ENCODE data around the gene PDAP1. TPM values are rescaled to one million over a fixed set of nuclear protein-coding genes. Genes with fewer than 3 reads are reported as not detected.

PDAP1 gene
- total and polyA plus RNA-seq, 2 of the 13 experiments (the other 11 are each of a cell fraction or from before 2014, with no cell fraction given), result 13.0 to 100 TPM

DNA sequence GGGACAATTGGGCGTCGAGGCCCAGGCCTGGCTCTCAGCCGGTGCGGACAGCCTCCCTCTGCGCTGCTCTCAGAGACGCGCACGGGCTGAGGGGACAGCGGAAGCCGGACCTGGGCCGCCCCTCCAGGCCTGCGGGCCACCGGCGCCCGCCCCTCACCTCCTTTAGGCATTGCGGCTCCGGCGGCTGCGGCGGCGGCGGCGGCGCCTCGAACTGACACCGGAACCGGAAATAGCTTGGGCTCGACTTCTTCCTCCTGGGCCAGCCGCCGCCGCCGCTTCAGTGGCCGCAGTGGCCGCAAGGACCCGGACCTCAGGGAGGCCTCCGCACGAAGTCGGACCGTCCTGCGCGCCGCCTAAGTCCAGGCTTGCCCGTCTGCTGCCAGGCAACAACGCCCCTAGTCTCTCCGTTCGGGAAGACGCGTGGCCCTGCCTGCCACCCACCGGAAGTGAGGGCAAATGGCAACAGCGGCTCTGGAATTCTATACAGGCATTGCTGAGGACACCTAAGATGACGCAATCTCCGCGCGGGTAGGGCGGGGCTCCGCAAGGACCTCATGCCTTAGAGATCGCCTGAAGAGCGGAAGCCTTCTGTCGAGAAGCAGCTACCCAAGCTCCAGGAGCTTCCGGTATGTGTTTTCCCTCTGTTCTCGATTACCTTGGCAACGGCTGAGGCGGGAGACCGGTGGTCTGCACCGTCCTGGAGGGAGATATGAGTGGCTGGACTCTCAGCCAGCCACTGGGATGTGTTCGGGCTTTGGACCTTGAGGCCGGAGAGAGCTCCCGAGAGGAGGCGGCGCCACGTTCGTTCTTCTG lies at the start of gene PDAP1, which contains the start of gene BUD31 (continued):
- TF ChIP-seq SNAPC5 (CRISPR knock-in tag; IDR thresholded peaks at IDR 0.05; ENCODE audit: borderline replicate concordance) (0 out of 2 replicates have a peak, but pooled peaks have one; percentile 47), ZFYVE20 (CRISPR knock-in tag; IDR thresholded peaks at IDR 0.05; ENCODE audit: borderline replicate concordance, low read depth) (no peak), FOXJ3 (CRISPR knock-in tag; IDR thresholded peaks at IDR 0.05; ENCODE audit: borderline replicate concordance) (no peak), U2AF2 (IDR thresholded peaks at IDR 0.05; ENCODE audit: low read depth, low read length) (no peak), TFDP2 (CRISPR knock-in tag; IDR thresholded peaks at IDR 0.05) (peak; percentile 39; the same call in 1 of the 2 replicates), ZFP1 (CRISPR knock-in tag; IDR thresholded peaks at IDR 0.05) (peak; percentile 95), REPIN1 (CRISPR knock-in tag; IDR thresholded peaks at IDR 0.05; ENCODE audit: borderline replicate concordance, low read depth) (peak; percentile 97)

- no peak overlapping the region for H3K4me2 ChIP-seq (ENCODE audit: low read depth, low read length)
- no TSS peak for BruUV-seq (replicated peaks)
- H3K4me1 ChIP-seq (ENCODE audit: insufficient read depth, low read length), result peaks cover 25% of the 10 kb centered on the region
- POLR2A ChIA-PET, result interaction anchor here (3.8 kb wide), 1 partner anchor 8 kb away, joined by 16 read pairs; the partner anchor contains the start of gene ATP5MF
- in situ Hi-C loops (cut with HindIII; ENCODE audit: extremely low pct_ligation_motif_present, low pct_unique_long_range_greater_than_20kb) (no loop called here), intact Hi-C loops (cut with micrococcal nuclease; ENCODE audit: unreplicated experiment) (no loop called here)
- DNase-seq (ENCODE audit: low spot score) (no peak), ATAC-seq (peak; percentile 4; the same call in 1 of the 3 replicates), FAIRE-seq (no peak)
- H3K9ac ChIP-seq (ENCODE audit: insufficient read depth, low read depth, low read length), result no peak overlapping the region
- WGBS (ENCODE audit: low lambda C conversion rate), result 94% methylated on average over 18 of the region's 26 CpGs
- no peak overlapping the region for H2AFZ ChIP-seq (ENCODE audit: low read length)
- peaks cover 24 to 85% of the 10 kb centered on the region in 2 experiments for H3K36me3 ChIP-seq (replicated peaks in 1 of 2; ENCODE audit: control insufficient read depth in 1 of 2, insufficient read depth in 2 of 2, low read length in 2 of 2)
- no peak overlapping the region for H3K4me3 ChIP-seq (replicated peaks in 1 of 3; ENCODE audit: insufficient read depth in 1 of 3, low read depth in 2 of 3, low read length in 3 of 3)
- no peaks in the 10 kb centered on the region for H3K9me3 ChIP-seq (ENCODE audit: low read length)
- no peaks in the 10 kb centered on the region for H3K27me3 ChIP-seq (ENCODE audit: control insufficient read depth in 1 of 2, insufficient read depth in 2 of 2, low read length in 2 of 2)
- H3K27ac ChIP-seq (ENCODE audit: extremely low read length, insufficient read depth, low read length), result no peak overlapping the region
- CTCF ChIA-PET (ENCODE audit: low intra/inter-chr PET ratio, low total read pairs), result no interaction called here
- peaks cover 45% of the 10 kb centered on the region for H4K20me1 ChIP-seq (ENCODE audit: insufficient read depth, low read length)
- H3K79me2 ChIP-seq (ENCODE audit: insufficient read depth, low read length), result peaks cover 45% of the 10 kb centered on the region
- TF ChIP-seq ZNF800 (CRISPR knock-in tag; IDR thresholded peaks at IDR 0.05) (no peak), ZNF570 (CRISPR knock-in tag; IDR thresholded peaks at IDR 0.05; ENCODE audit: borderline replicate concordance) (no peak), ZNF674 (CRISPR knock-in tag; IDR thresholded peaks at IDR 0.05; ENCODE audit: low read depth) (no peak), TFE3 (CRISPR knock-in tag; IDR thresholded peaks at IDR 0.05) (no peak), FOXP4 (CRISPR knock-in tag; IDR thresholded peaks at IDR 0.05) (no peak), KLF16 (CRISPR knock-in tag; IDR thresholded peaks at IDR 0.05) (no peak)
Measured at GRCh38 chr7:99457650-99458493, 49.5 kb upstream of the PDAP1 start.
